H9 (cell line): ENCODE measurements around the gene DNAJA2. TPM values are rescaled to one million over a fixed set of nuclear protein-coding genes. Genes with fewer than 3 reads are reported as not detected.
"Not testable (repeated sequence)": the region's sequence is repeated elsewhere in the genome, so short reads cannot be mapped to it uniquely, and the experiment has no call there.

ENCODE experiments used
- DNase-seq: peaks from one replicate; pipeline ENCODE4 v3.0.0-alpha.2; 2017
- H2AFZ ChIP-seq: one replicate; pipeline ENCODE4 v1.6.1; 2013; ENCODE audit warnings: mild to moderate bottlenecking, low read length, control low read depth, moderate library complexity
- H2AK5ac ChIP-seq: 2 replicates; pipeline ENCODE4 v1.6.1; 2013; ENCODE audit warnings: low read length, control low read depth, mixed read lengths; ENCODE audit not compliant: insufficient read length
- H2BK120ac ChIP-seq: one replicate; pipeline ENCODE4 v1.6.1; 2013; ENCODE audit warnings: low read depth, mild to moderate bottlenecking, low read length, control low read depth, inconsistent platforms; ENCODE audit not compliant: poor library complexity, severe bottlenecking
- H2BK12ac ChIP-seq: 2 replicates; pipeline ENCODE4 v1.6.1; 2013; ENCODE audit warnings: low read length, control low read depth, mixed read lengths, low read depth; ENCODE audit not compliant: insufficient read length
- H2BK15ac ChIP-seq: 2 replicates; pipeline ENCODE4 v1.6.1; 2013; ENCODE audit warnings: low read depth, low read length, control low read depth
- H2BK20ac ChIP-seq: one replicate; pipeline ENCODE4 v1.6.1; 2013; ENCODE audit warnings: low read depth, mild to moderate bottlenecking, low read length, control low read depth, inconsistent platforms; ENCODE audit not compliant: poor library complexity, severe bottlenecking
- H2BK5ac ChIP-seq: 2 replicates; pipeline ENCODE4 v1.6.1; 2013; ENCODE audit warnings: low read length, control low read depth, mixed read lengths; ENCODE audit not compliant: insufficient read length
- H3K14ac ChIP-seq: 2 replicates; pipeline ENCODE4 v1.6.1; 2013; ENCODE audit warnings: low read length, control low read depth; ENCODE audit not compliant: insufficient read depth
- H3K18ac ChIP-seq: 2 replicates; pipeline ENCODE4 v1.6.1; 2013; ENCODE audit warnings: low read depth, mild to moderate bottlenecking, mixed read lengths, low read length, control low read depth; ENCODE audit not compliant: insufficient read length
- H3K23ac ChIP-seq: 2 replicates; pipeline ENCODE4 v1.6.1; 2013; ENCODE audit warnings: low read length, control low read depth, mixed read lengths, low read depth; ENCODE audit not compliant: insufficient read length
- H3K23me2 ChIP-seq: 2 replicates; pipeline ENCODE4 v1.6.1; 2013; ENCODE audit warnings: low read depth, mild to moderate bottlenecking, mixed read lengths, low read length, control low read depth; ENCODE audit not compliant: insufficient read length, poor library complexity, severe bottlenecking
- H3K27ac ChIP-seq: 2 replicates; pipeline ENCODE4 v1.5.1; 2013; ENCODE audit warnings: low read length, control low read depth, mixed read lengths, low read depth; ENCODE audit not compliant: insufficient read length
- H3K27me3 ChIP-seq: 2 replicates; pipeline ENCODE4 v1.6.1; 2013; ENCODE audit warnings: low read length, control low read depth, inconsistent platforms; ENCODE audit not compliant: insufficient read depth
- H3K4ac ChIP-seq: 2 replicates; pipeline ENCODE4 v1.6.1; 2013; ENCODE audit warnings: low read depth, mild to moderate bottlenecking, control low read depth, inconsistent platforms, low read length, moderate library complexity
- H3K4me1 ChIP-seq: 2 replicates; pipeline ENCODE4 v1.6.1; 2013; ENCODE audit warnings: low read length, control low read depth, inconsistent platforms; ENCODE audit not compliant: insufficient read depth
- H3K4me2 ChIP-seq: 2 replicates; pipeline ENCODE4 v1.6.1; 2013; ENCODE audit warnings: low read length, control low read depth, mixed read lengths; ENCODE audit not compliant: insufficient read length, insufficient read depth
- H3K56ac ChIP-seq: 2 replicates; pipeline ENCODE4 v1.6.1; 2013; ENCODE audit warnings: low read depth, mild to moderate bottlenecking, mixed read lengths, low read length, control low read depth; ENCODE audit not compliant: insufficient read length
- H3K79me1 ChIP-seq: 2 replicates; pipeline ENCODE4 v1.6.1; 2013; ENCODE audit warnings: low read depth, mild to moderate bottlenecking, moderate library complexity, low read length, control low read depth, inconsistent platforms; ENCODE audit not compliant: insufficient read depth, poor library complexity, severe bottlenecking
- H3K79me2 ChIP-seq: 2 replicates; pipeline ENCODE4 v1.6.1; 2013; ENCODE audit warnings: low read length, control low read depth, inconsistent platforms; ENCODE audit not compliant: insufficient read depth
- H3K9ac ChIP-seq: 2 replicates; pipeline ENCODE4 v1.6.1; 2013; ENCODE audit warnings: low read length, control low read depth, mixed read lengths; ENCODE audit not compliant: insufficient read length; ENCODE audit errors: extremely low read depth
- H3K9me3 ChIP-seq: one replicate; pipeline ENCODE4 v1.6.1; 2013; ENCODE audit warnings: low read depth, low read length, inconsistent platforms; ENCODE audit not compliant: control insufficient read depth
- H3T11ph ChIP-seq: one replicate; pipeline ENCODE4 v1.6.1; 2013; ENCODE audit warnings: mild to moderate bottlenecking, low read length, control low read depth, inconsistent platforms
- H4K20me1 ChIP-seq: one replicate; pipeline ENCODE4 v1.6.1; 2013; ENCODE audit not compliant: control insufficient read depth, insufficient read length, insufficient read depth
- H4K5ac ChIP-seq: 2 replicates; pipeline ENCODE4 v1.6.1; 2013; ENCODE audit warnings: low read depth, mild to moderate bottlenecking, mixed read lengths, low read length, control low read depth; ENCODE audit not compliant: insufficient read length
- H4K8ac ChIP-seq: replicated peaks from 2 replicates; pipeline ENCODE4 v1.6.1; 2013; ENCODE audit warnings: low read length, control low read depth, mixed read lengths, low read depth; ENCODE audit not compliant: insufficient read length
- H4K91ac ChIP-seq: 2 replicates; pipeline ENCODE4 v1.6.1; 2013; ENCODE audit warnings: low read depth, mild to moderate bottlenecking, moderate library complexity, mixed read lengths, low read length, control low read depth; ENCODE audit not compliant: insufficient read length
- H3K27ac Mint-ChIP-seq, 3 experiments: 2 replicates in 2 of 3; 3 replicates in 1 of 3; pipeline ENCODE4 v1.8.0; 2020 to 2021; ENCODE audit warnings: mixed read lengths in 3 of 3, mild to moderate bottlenecking in 1 of 3, moderate library complexity in 1 of 3
- H3K27me3 Mint-ChIP-seq: 2 replicates; pipeline ENCODE4 v1.8.0; 2021; ENCODE audit warnings: low read depth, mild to moderate bottlenecking, moderate library complexity, mixed read lengths
- H3K36me3 Mint-ChIP-seq, 3 experiments: 2 replicates in 2 of 3; 3 replicates in 1 of 3; pipeline ENCODE4 v1.8.0; 2020 to 2021; ENCODE audit warnings: low read depth in 3 of 3, mixed read lengths in 3 of 3; ENCODE audit not compliant: insufficient read depth in 1 of 3
- H3K4me1 Mint-ChIP-seq, 2 experiments: 2 replicates each; pipeline ENCODE4 v1.8.0; 2020; ENCODE audit warnings: mixed read lengths in 2 of 2
- H3K4me3 Mint-ChIP-seq, 2 experiments: 2 replicates in 1 of 2; 3 replicates in 1 of 2; pipeline ENCODE4 v1.8.0; 2020 to 2021; ENCODE audit warnings: mild to moderate bottlenecking in 2 of 2, mixed read lengths in 2 of 2, moderate library complexity in 1 of 2
- H3K9me3 Mint-ChIP-seq, 2 experiments: 2 replicates in 1 of 2; 3 replicates in 1 of 2; pipeline ENCODE4 v1.8.0; 2020; ENCODE audit warnings: mild to moderate bottlenecking in 2 of 2, mixed read lengths in 2 of 2, moderate library complexity in 1 of 2
- CTCF ChIP-seq: fragments of 200-600 bp; sonication (generic); conservative IDR thresholded peaks from 3 replicates; pipeline ENCODE4 v1.8.0; 2021; ENCODE audit warnings: antibody characterized with exemption, mild to moderate bottlenecking
- WGBS: extraction: QIAGEN DNeasy Blood & Tissue Kit; methylation state at CpG from one replicate; pipeline ENCODE4 v1.1.7; 2013; ENCODE audit warnings: missing lambda C conversion rate, low lambda C conversion rate, mixed read lengths; ENCODE audit not compliant: insufficient read length; ENCODE audit errors: extremely low coverage; 5-methylcytosine and 5-hydroxymethylcytosine counted together
- total RNA-seq: library from RNA; stranded (reverse); gene quantifications from 2 replicates; pipeline ENCODE4 v1.2.1, GENCODE V29; 2021

Gene DNAJA2
- total RNA-seq, 1 experiment from 2014 or later, result 102 TPM

- H3K9me3 ChIP-seq, result no peaks in the 10 kb centered on the region
- no peak overlapping the region for H3K56ac ChIP-seq
- no CpG with 5 or more reads among the region's 7 CpGs for WGBS
- no peak overlapping the region for H2BK15ac ChIP-seq
- H3K79me1 ChIP-seq, result no peaks in the 10 kb centered on the region
- H2BK12ac ChIP-seq, result no peak overlapping the region
- Mint-ChIP-seq H3K27ac (0 out of 7 replicates have a peak overlapping the region, but pooled peaks of 1 of the 3 experiments have one; percentile 18), H3K27me3 (no peaks in the 10 kb centered on the region), H3K4me1 (peaks cover 3 to 4% of the 10 kb centered on the region in 2 experiments), H3K9me3 (no peaks in the 10 kb centered on the region), H3K4me3 (no peak overlapping the region), H3K36me3 (no peaks in the 10 kb centered on the region)
- no peak overlapping the region for H2BK120ac ChIP-seq
- no peak overlapping the region for H3K18ac ChIP-seq
- no peaks in the 10 kb centered on the region for H3K79me2 ChIP-seq
- no peak overlapping the region for H3K4ac ChIP-seq
- no peak overlapping the region for H3K4me2 ChIP-seq
- no peak overlapping the region for H3T11ph ChIP-seq
- H4K8ac ChIP-seq, result no peak overlapping the region
- no peak overlapping the region for H4K91ac ChIP-seq
- no peak overlapping the region for H2BK20ac ChIP-seq
- no peak overlapping the region for H4K5ac ChIP-seq
- no peak overlapping the region for H2AFZ ChIP-seq
- H2BK5ac ChIP-seq, result no peak overlapping the region
- no peak overlapping the region for H3K27ac ChIP-seq
- H3K27me3 ChIP-seq, result no peaks in the 10 kb centered on the region
- H3K23ac ChIP-seq, result no peak overlapping the region
- no peak overlapping the region for H2AK5ac ChIP-seq
- no peak for DNase-seq
- no peak overlapping the region for H3K14ac ChIP-seq
- H3K9ac ChIP-seq, result no peak overlapping the region
- H3K23me2 ChIP-seq, result no peaks in the 10 kb centered on the region
- TF ChIP-seq CTCF, result peak; percentile 78
- no peaks in the 10 kb centered on the region for H4K20me1 ChIP-seq
- H3K4me1 ChIP-seq, result no peaks in the 10 kb centered on the region
Measured at GRCh38 chr16:46947900-46948547, 25.4 kb downstream of the DNAJA2 start.

GRCh38 chr16:46944713-46945112 lies 28.8 kb downstream of the DNAJA2 start:
- H3K4me2 ChIP-seq, H4K91ac ChIP-seq, H3K4ac ChIP-seq, H3K18ac ChIP-seq, H3K23ac ChIP-seq, H3K9me3 Mint-ChIP-seq, DNase-seq, H3K27me3 Mint-ChIP-seq, H3K4me1 ChIP-seq, H4K20me1 ChIP-seq, H3K79me2 ChIP-seq, H3K27me3 ChIP-seq, H3K36me3 Mint-ChIP-seq, H3K9me3 ChIP-seq, H3K4me1 Mint-ChIP-seq, H3K4me3 Mint-ChIP-seq, H2BK5ac ChIP-seq, H2BK12ac ChIP-seq, H4K5ac ChIP-seq, H3K56ac ChIP-seq, H2BK15ac ChIP-seq, H3K27ac Mint-ChIP-seq, H2AK5ac ChIP-seq, H3K9ac ChIP-seq, H3K79me1 ChIP-seq, H3K27ac ChIP-seq, H4K8ac ChIP-seq, H3K23me2 ChIP-seq, H3T11ph ChIP-seq, H2BK20ac ChIP-seq, H3K14ac ChIP-seq, H2AFZ ChIP-seq, H2BK120ac ChIP-seq: not testable (repeated sequence)
- no CpG with 5 or more reads among the region's 8 CpGs for WGBS
